Hepatocyte (in vitro differentiated cells): ENCODE measurements around the gene TFCP2L1.

Source experiments
- CTCF ChIP-seq: fragments of 200-600 bp; sonication (generic); IDR thresholded peaks from 2 replicates; pipeline ENCODE4 v1.5.1; 2016; ENCODE audit warnings: antibody characterized with exemption, mild to moderate bottlenecking; ENCODE audit not compliant: poor library complexity
- EZH2 ChIP-seq: fragments of 200-600 bp; sonication (generic); IDR thresholded peaks from 2 replicates; pipeline ENCODE4 v1.6.1; 2016; ENCODE audit warnings: antibody characterized with exemption, mild to moderate bottlenecking, borderline replicate concordance
- EZH2phosphoT487 ChIP-seq: fragments of 200-600 bp; sonication (generic); IDR thresholded peaks from one replicate; pipeline ENCODE4 v1.6.1; 2018; ENCODE audit warnings: antibody characterized with exemption, mild to moderate bottlenecking, low read depth, moderate library complexity; ENCODE audit not compliant: unreplicated experiment, severe bottlenecking

DNA sequence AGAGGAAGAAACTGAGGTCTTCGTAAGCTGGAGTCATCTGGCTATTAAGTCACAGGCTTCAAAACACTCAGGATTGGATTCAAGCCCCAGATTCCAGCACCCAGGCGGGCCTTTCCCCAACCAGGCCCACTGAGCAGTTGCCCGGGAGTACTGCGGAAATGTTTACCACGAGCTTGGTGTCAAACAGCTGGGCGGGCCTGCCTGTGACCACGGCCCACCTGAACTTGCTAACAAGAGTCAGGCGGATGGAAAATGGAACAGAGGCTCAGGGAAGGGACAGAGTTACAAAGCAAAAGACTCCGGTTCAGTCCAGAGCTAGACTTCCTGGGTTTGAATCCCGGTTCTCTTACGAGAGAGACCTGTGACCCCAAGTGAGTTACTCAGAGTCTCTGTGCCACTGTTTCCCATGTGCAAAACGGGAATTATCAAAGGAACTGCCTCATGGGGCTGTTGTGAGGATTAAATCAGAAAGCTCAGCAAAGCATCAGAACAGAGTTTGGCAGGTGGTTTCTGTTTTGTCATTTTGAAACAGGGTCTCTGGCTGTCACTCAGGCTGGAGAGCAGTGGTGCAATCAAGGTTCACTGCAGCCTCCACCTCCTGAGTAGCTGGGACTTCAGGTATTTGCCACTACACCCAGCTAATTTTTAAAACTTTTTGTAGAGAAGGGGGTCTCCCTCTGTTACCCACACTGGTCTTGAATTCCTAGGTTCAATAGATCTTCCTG, 49.0 kb upstream of the TFCP2L1 start:
- no peak for TF ChIP-seq CTCF
- TF ChIP-seq EZH2, result no peak
- TF ChIP-seq EZH2phosphoT487, result no peak
